HG03159 (cell line): Measurements from ENCODE around the gene COPZ2.
"Not testable (repeated sequence)": the region's sequence is repeated elsewhere in the genome, so short reads cannot be mapped to it uniquely, and the experiment has no call there.

ENCODE experiments used
- ATAC-seq: cut with Tn5 transposase; IDR thresholded peaks from one replicate; pipeline ENCODE4 v1.9.1; 2021; ENCODE audit warnings: mild to moderate bottlenecking, moderate library complexity; ENCODE audit not compliant: unreplicated experiment

COPZ2 gene

DNA sequence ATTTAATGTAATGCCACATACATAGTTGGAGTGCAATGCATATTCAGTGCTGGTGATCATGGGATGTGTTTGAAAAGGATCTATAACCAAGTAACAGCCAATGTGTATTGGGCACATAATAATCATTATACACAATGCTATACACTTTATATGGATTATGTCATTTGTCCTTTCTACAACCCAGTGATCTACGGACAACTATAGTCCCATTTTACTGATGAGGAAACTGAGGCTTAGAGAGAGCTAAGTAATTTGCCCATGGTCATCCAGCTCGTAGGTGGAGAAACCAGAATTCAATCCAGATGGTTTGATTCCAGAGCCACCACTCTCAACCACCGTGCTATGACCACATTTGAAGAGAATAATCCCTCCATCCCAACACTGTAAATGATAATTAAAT, 27.4 kb downstream of the COPZ2 start:
- no peak for ATAC-seq

GRCh38 chr17:48006936-48007709, 30.5 kb downstream of the COPZ2 start:
- no peak for ATAC-seq

DNA sequence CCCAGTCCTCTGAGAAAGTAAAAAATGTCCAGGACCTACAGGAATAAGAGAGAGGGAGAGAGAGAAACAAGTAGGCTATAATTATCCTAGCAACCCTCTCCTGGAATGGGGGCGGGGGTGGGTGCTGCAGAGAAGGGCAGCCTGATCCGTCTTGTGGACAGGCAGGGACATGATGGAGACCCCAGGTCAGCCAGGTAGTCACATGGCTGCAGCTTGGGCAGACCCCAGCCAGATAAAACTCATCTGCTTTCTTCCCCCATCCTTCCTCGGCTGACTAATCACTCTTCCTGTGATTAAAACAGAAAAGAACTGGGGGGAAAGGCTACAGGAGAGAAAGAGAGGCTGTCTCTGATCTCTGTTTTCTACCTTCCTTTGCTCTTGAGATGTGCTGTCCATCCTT, 32.6 kb downstream of the COPZ2 start:
- ATAC-seq = no peak

- no peak for ATAC-seq
Observed at GRCh38 chr17:48003417-48004151, 34.0 kb downstream of the COPZ2 start.

DNA sequence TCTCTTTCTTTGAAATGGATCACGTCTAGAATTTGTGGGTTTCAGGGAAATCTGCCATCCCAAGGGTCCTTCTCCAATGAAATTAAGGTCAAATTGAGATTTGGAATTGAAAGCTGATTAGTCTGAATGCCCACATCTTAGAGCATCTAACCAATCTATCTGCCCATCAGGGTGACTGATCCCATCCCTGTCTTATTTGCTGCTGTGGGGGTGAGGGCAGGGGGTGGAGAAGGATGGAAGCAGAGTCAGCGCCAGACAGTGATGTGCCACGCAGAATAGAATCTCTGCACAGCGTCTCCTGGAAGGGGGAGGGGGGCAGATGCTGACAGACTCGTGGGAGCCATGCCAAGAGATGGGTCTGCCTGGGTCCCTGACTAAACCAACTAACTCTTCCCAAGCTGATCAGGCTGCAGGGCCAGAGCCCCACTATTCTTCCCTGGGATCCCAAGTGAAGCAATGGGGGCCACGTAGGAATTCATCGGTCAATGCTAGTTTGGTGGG, 34.6 kb downstream of the COPZ2 start:
- no peak for ATAC-seq

GRCh38 chr17:48002266-48002915, 35.2 kb downstream of the COPZ2 start:
- ATAC-seq = no peak

- ATAC-seq = not testable (repeated sequence)
Observed at GRCh38 chr17:48001657-48002056, 35.9 kb downstream of the COPZ2 start.

- ATAC-seq = no peak
Observed at GRCh38 chr17:48001197-48001596, 36.4 kb downstream of the COPZ2 start.

- no peak for ATAC-seq
Observed at GRCh38 chr17:47999582-47999981, 38.0 kb downstream of the COPZ2 start.

GRCh38 chr17:47998044-47998443, 39.6 kb downstream of the COPZ2 start:
- ATAC-seq = no peak

DNA sequence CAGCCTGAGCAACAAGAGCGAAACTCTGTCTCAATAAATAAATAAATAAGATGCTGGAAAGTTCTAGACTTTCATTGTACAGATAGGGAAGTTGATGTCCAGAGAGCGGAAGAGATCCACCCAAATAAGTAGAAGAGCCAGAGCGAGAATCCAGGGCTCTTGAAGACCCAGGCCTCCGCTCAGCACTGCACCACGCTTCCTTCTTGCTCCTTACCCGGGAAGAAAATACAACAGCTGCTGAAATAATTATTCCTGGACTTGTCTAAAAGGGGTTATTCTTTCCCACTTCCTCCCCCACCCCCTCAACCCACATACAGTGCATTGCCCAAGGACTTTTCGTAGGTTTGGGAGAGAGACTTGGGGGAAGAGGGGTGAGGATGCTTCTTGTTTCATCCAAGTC, 40.0 kb downstream of the COPZ2 start:
- ATAC-seq = no peak

- no peak for ATAC-seq
Observed at GRCh38 chr17:47996201-47996600, 41.4 kb downstream of the COPZ2 start.

- no peak for ATAC-seq
Observed at GRCh38 chr17:47995241-47995935, 42.2 kb downstream of the COPZ2 start.

DNA sequence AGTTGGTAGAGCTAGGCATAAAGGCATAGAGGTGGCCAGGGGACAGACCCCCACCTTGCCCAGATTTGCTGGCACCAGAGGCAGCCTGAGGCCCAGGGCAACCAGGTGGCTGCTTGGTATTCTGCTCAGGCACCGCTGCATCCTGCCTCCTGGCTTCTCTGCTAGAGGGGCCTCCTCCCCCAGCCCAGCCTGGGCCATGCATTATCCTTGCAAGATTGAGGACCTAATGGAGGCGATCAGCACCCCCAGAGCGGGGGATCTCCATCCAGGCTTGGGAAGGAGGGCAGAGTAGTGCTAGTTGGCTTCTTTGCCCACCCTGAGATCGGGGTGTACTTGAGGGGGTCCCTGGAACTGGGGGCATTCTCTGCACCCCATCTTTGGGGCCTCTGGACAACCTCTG, 42.9 kb downstream of the COPZ2 start:
- no peak for ATAC-seq

DNA sequence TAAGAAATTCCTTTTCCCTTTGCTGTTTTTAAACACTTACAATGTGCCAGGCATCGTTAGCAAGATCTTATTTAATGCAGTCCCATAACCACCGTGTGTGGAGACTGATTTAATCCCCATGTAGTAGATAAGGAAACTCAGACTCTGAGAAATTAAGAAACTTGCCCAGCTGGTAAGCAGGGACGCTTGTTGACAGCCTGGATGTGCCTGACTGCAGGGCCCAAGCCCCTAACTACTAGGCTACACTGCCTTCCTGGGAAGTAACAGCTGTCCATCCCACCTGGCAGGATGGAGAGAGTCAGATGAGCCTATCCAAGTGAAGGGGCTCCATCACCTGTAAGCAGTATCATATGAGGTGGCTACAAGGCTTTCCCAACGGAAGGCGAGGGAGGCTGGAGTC, 43.6 kb downstream of the COPZ2 start:
- no peak for ATAC-seq

- no peak for ATAC-seq
Observed at GRCh38 chr17:47993031-47993564, 44.5 kb downstream of the COPZ2 start.

DNA sequence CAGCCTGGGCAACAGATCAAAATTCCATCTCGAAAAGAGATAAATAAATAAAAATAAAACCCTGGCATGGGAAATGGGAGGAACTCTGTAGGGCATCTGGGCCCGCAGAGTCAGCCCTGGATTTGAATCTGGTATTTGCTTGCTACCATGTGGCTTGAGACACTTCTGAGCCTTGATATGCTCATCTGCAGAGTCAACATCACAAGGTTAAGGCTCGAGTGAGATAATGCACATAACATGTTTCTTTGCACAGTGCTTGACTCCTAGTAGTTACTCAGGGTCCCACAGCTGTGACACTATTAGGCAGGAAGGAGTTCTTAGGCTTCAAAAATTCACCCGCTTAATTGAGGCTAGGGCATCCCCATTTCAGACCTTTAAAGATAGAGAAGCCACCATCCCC, 45.4 kb downstream of the COPZ2 start:
- no peak for ATAC-seq

DNA sequence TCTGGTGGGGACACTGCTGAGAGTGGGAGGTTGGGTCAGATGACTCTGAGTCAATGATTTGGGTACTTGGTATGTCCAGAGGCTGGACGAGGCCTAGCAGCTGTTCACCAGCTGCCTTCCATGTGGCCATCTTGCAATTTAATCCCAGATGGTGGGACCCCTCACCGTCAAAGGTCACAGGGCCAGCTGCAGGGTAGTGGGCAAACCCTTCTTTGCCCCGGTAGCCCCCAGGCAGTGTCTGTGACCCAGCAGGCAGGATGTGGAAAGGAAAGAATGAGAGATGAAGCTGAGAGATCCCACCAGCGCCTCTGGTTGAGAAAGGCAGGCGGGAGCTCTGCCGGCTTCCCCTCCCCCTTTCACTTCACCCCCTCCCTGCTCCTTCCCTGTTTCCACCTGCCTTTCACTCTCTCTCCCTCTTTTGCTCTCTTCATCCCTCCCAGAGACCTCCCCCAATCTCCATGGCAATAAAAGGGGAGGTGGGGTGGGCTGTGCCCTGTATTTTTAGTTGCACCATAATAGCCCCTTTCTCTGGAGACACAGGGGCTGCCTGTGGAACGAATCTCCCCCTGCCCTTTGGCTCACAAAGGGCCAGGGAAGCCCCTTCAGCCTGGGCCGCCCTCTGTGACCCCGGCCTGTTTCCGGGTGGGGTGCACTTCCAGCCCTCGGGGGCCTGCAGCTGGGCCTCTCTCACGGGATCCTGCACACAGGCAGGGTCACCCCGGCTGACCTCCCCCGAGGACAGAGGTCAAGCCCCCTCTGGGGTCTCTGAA, 46.5 kb downstream of the COPZ2 start:
- ATAC-seq = no peak

DNA sequence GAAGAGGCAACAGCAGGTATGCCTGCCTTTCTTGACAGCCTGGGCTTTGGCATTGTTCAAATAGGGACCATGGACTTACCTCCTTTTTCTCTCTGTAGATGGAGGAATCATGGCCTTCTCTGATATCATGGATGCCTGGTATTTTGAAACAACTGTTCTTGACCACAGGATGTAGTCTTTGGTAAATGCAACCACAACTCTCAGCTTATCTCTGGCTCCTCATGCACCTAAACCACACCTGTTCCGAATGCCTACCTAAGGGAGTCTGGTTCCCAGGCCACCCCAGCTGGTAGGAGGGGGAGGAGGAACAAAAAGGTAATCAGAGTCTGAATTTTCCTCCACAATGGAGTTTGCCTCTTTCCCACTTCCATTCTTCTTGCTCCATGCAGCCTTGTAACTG, 47.9 kb downstream of the COPZ2 start:
- no peak for ATAC-seq

DNA sequence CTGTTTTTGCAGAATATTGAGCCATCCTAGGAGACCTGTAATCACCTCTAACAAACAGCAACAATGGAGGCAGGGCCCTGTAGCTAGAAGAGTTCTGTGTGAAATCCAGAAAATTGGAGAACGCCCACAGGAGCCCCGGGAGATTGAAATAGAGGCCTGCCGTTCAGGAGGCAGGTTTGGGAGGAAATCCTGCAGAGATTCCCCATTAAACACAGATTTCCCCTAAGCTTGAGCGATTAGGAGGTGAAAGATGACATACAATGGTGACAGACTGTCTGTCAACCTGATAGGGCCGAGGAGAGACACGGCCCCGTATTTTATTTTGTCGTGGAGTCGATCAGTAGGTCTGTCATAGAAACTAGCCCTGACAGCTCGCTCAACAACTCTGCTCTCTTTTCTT, 48.4 kb downstream of the COPZ2 start:
- no peak for ATAC-seq
